IMR-90 (cell line): ENCODE data around the gene ADISSP. TPM values are rescaled to one million over a fixed set of nuclear protein-coding genes. Genes with fewer than 3 reads are reported as not detected.

Source experiments
- ATAC-seq: fragments of 200-7000 bp; cut with Tn5 transposase; 2 replicates; pipeline ENCODE4 v1.9.1; 2020; ENCODE audit warnings: low read depth, mild to moderate bottlenecking, moderate library complexity
- BruUV-seq: library from RNA; stranded (reverse); fragments of 400-500 nt; replicated peaks from 2 replicates; lab custom pipeline; 2021; lab: Mats Ljungman, UMichigan
- CTCF ChIA-PET: fragments of 300-600 bp; formaldehyde crosslinking; extraction: SDS; loops from one replicate; lab custom pipeline; 2021; ENCODE audit warnings: antibody characterized with exemption; lab: Yijun Ruan, JAX
- POLR2A ChIA-PET: fragments of 300-600 bp; sonication (Branson Sonifier 250); formaldehyde crosslinking; loops from one replicate; lab custom pipeline; 2022; ENCODE audit warnings: antibody characterized with exemption; ENCODE audit not compliant: unreplicated experiment; lab: Charles Lee
- DNase-seq: peaks from one replicate; pipeline ENCODE4 v3.0.0; 2013
- H2AFZ ChIP-seq: replicated peaks from 2 replicates; pipeline ENCODE3; 2013; ENCODE audit warnings: low read length, mild to moderate bottlenecking; ENCODE audit not compliant: poor library complexity
- H2AK5ac ChIP-seq: 2 replicates; pipeline ENCODE4 v1.6.1; 2013; ENCODE audit warnings: low read depth, low read length, inconsistent platforms
- H2AK9ac ChIP-seq: replicated peaks from 2 replicates; pipeline ENCODE3; 2013; ENCODE audit warnings: mild to moderate bottlenecking, low read depth, low read length, moderate library complexity; ENCODE audit not compliant: poor library complexity
- H2BK120ac ChIP-seq: 2 replicates; pipeline ENCODE4 v1.6.1; 2013; ENCODE audit warnings: low read depth, low read length, inconsistent platforms
- H2BK15ac ChIP-seq: 3 replicates; pipeline ENCODE4 v1.6.1; 2013; ENCODE audit warnings: low read depth, low read length, inconsistent platforms
- H2BK20ac ChIP-seq: 2 replicates; pipeline ENCODE4 v1.6.1; 2013; ENCODE audit warnings: low read depth, mild to moderate bottlenecking, inconsistent platforms, low read length, moderate library complexity
- H2BK5ac ChIP-seq: 2 replicates; pipeline ENCODE4 v1.6.1; 2013; ENCODE audit warnings: mild to moderate bottlenecking, low read depth, low read length, inconsistent platforms; ENCODE audit not compliant: poor library complexity, severe bottlenecking
- H3K14ac ChIP-seq: replicated peaks from 2 replicates; pipeline ENCODE4 v1.6.1; 2013; ENCODE audit warnings: low read depth, low read length, inconsistent platforms
- H3K18ac ChIP-seq: 2 replicates; pipeline ENCODE4 v1.6.1; 2013; ENCODE audit warnings: low read depth, low read length, control low read depth
- H3K23ac ChIP-seq: 2 replicates; pipeline ENCODE4 v1.6.1; 2013; ENCODE audit warnings: low read depth, low read length, inconsistent platforms
- H3K27ac ChIP-seq: 2 replicates; pipeline ENCODE4 v1.5.1; 2013; ENCODE audit warnings: mild to moderate bottlenecking, control low read depth, low read length; ENCODE audit not compliant: insufficient read depth
- H3K27me3 ChIP-seq: 2 replicates; pipeline ENCODE4 v1.6.1; 2013; ENCODE audit warnings: low read length; ENCODE audit not compliant: control insufficient read depth, insufficient read depth
- H3K36me3 ChIP-seq: 2 replicates; pipeline ENCODE4 v1.6.1; 2013; ENCODE audit warnings: low read length, mixed read lengths; ENCODE audit not compliant: control insufficient read depth, insufficient read depth
- H3K4ac ChIP-seq: 2 replicates; pipeline ENCODE4 v1.6.1; 2013; ENCODE audit warnings: low read depth, low read length, inconsistent platforms
- H3K4me1 ChIP-seq: 2 replicates; pipeline ENCODE4 v1.6.1; 2013; ENCODE audit warnings: low read length, mixed read lengths; ENCODE audit not compliant: control insufficient read depth, insufficient read depth
- H3K4me2 ChIP-seq: 2 replicates; pipeline ENCODE4 v1.6.1; 2013; ENCODE audit warnings: low read depth, mild to moderate bottlenecking, control low read depth, low read length, moderate library complexity
- H3K4me3 ChIP-seq: 2 replicates; pipeline ENCODE4 v1.5.1; 2013; ENCODE audit warnings: low read depth, mild to moderate bottlenecking, control low read depth, low read length, moderate library complexity; ENCODE audit not compliant: insufficient read depth
- H3K56ac ChIP-seq: 2 replicates; pipeline ENCODE4 v1.6.1; 2013; ENCODE audit warnings: low read length, inconsistent platforms; ENCODE audit not compliant: insufficient read depth; ENCODE audit errors: extremely low read depth
- H3K79me1 ChIP-seq, 2 experiments: 2 replicates each; pipeline ENCODE4 v1.6.1; 2013; ENCODE audit warnings: low read length in 2 of 2, inconsistent platforms in 1 of 2, low read depth in 1 of 2
- H3K9ac ChIP-seq: 2 replicates; pipeline ENCODE4 v1.6.1; 2013; ENCODE audit warnings: low read depth, low read length, control low read depth
- H3K9me1 ChIP-seq: 2 replicates; pipeline ENCODE4 v1.6.1; 2013; ENCODE audit warnings: low read length, inconsistent platforms; ENCODE audit not compliant: insufficient read depth
- H3K9me3 ChIP-seq: 2 replicates; pipeline ENCODE4 v1.6.1; 2013; ENCODE audit warnings: low read length; ENCODE audit not compliant: control insufficient read depth, insufficient read depth
- H4K20me1 ChIP-seq: 2 replicates; pipeline ENCODE4 v1.6.1; 2013; ENCODE audit warnings: low read length, inconsistent platforms; ENCODE audit not compliant: insufficient read depth
- H4K5ac ChIP-seq: 2 replicates; pipeline ENCODE4 v1.6.1; 2013; ENCODE audit warnings: mild to moderate bottlenecking, low read depth, low read length, control low read depth
- H4K8ac ChIP-seq, 2 experiments: 2 replicates each; pipeline ENCODE4 v1.6.1; 2013; ENCODE audit warnings: low read depth in 2 of 2, low read length in 2 of 2, control low read depth in 1 of 2, inconsistent platforms in 1 of 2
- H4K91ac ChIP-seq: 2 replicates; pipeline ENCODE4 v1.6.1; 2013; ENCODE audit warnings: low read depth, low read length, inconsistent platforms; ENCODE audit not compliant: insufficient read depth
- CEBPB ChIP-seq: IDR thresholded peaks from 2 replicates; pipeline ENCODE4 v1.6.1; 2012; ENCODE audit warnings: low read depth, low read length, improper control_type of control experiment
- FOS ChIP-seq: fragments of 150-350 bp; IDR thresholded peaks from 2 replicates; pipeline ENCODE4 v1.6.1; 2016; ENCODE audit warnings: low read depth, low read length
- MAZ ChIP-seq: IDR thresholded peaks from 2 replicates; pipeline ENCODE4 v1.6.1; 2012; ENCODE audit warnings: low read depth, mild to moderate bottlenecking, low read length, improper control_type of control experiment, moderate library complexity, borderline replicate concordance
- NFE2L2 ChIP-seq: fragments of 150-350 bp; IDR thresholded peaks from 2 replicates; pipeline ENCODE4 v1.6.1; 2016; ENCODE audit warnings: low read depth, mild to moderate bottlenecking, low read length
- RCOR1 ChIP-seq: IDR thresholded peaks from 2 replicates; pipeline ENCODE4 v1.6.1; 2012; ENCODE audit warnings: mild to moderate bottlenecking, low read length, improper control_type of control experiment; ENCODE audit not compliant: insufficient replicate concordance
- WGBS, 2 experiments: methylation state at CpG; one replicate each; pipeline versions ENCODE4 v1.1.5 to v1.1.7; 2013; ENCODE audit warnings: missing lambda C conversion rate in 2 of 2; ENCODE audit not compliant: insufficient read length in 1 of 2; ENCODE audit errors: extremely low coverage in 2 of 2; 5-methylcytosine and 5-hydroxymethylcytosine counted together
- dilution Hi-C: fragments of 300-500 bp; cut with HindIII; formaldehyde crosslinking; loops from one replicate; pipeline ENCODE4 v1.14.3; 2018; ENCODE audit warnings: low sequenced_read_pairs; ENCODE audit not compliant: unreplicated experiment
- in situ Hi-C: fragments of 300-500 bp; cut with MboI; formaldehyde crosslinking; loops from 3 replicates; pipeline ENCODE4 v1.14.3; 2019; ENCODE audit warnings: low sequenced_read_pairs, inconsistent platforms, mixed read lengths
- intact Hi-C: fragments of 100-400 bp; cut with micrococcal nuclease; formaldehyde crosslinking; loops from 2 replicates; pipeline ENCODE4 v1.10.0; 2022
- polyA plus RNA-seq, 3 experiments: library from polyadenylated mRNA; depleted of rRNA; stranded (reverse); fragments of >200 nt; gene quantifications; 2 replicates each; pipeline ENCODE4 v1.2.3, GENCODE V29; 2012; ENCODE audit warnings: low replicate concordance in 1 of 3
- total RNA-seq: library from RNA; depleted of rRNA; stranded (reverse); fragments of >200 nt; gene quantifications from 2 replicates; pipeline ENCODE4 v1.2.3, GENCODE V29; 2012
- TF ChIP-seq, protein P1 (sequence below): fragments of 150-350 bp; IDR thresholded peaks from 2 replicates; pipeline ENCODE4 v1.6.1; 2017; ENCODE audit warnings: mild to moderate bottlenecking, antibody characterized with exemption, low read length, low read depth
- TF ChIP-seq, protein P2 (sequence below): fragments of 150-350 bp; IDR thresholded peaks from 2 replicates; pipeline ENCODE4 v1.6.1; 2016; ENCODE audit warnings: low read depth, mild to moderate bottlenecking, low read length, moderate library complexity, borderline replicate concordance

The ADISSP gene
- total and polyA plus RNA-seq, 2 of the 4 experiments (the other 2 are of a cell fraction) = 31.9 to 58.2 TPM

- dilution Hi-C loops (no loop called here), in situ Hi-C loops (no loop called here), intact Hi-C loops (no loop called here)
- H2BK120ac ChIP-seq = no peak overlapping the region
- WGBS, 2 experiments = 80% methylated on average over 1 of the region's 6 CpGs; no CpG with 5 or more reads in 1 of the 2 experiments
- H3K56ac ChIP-seq = no peak overlapping the region
- no peak overlapping the region for H2AK9ac ChIP-seq
- TF ChIP-seq, protein P1, sequence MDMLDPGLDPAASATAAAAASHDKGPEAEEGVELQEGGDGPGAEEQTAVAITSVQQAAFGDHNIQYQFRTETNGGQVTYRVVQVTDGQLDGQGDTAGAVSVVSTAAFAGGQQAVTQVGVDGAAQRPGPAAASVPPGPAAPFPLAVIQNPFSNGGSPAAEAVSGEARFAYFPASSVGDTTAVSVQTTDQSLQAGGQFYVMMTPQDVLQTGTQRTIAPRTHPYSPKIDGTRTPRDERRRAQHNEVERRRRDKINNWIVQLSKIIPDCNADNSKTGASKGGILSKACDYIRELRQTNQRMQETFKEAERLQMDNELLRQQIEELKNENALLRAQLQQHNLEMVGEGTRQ = no peak
- no peak for TF ChIP-seq CEBPB
- no peak for TF ChIP-seq FOS
- TF ChIP-seq, protein P2, sequence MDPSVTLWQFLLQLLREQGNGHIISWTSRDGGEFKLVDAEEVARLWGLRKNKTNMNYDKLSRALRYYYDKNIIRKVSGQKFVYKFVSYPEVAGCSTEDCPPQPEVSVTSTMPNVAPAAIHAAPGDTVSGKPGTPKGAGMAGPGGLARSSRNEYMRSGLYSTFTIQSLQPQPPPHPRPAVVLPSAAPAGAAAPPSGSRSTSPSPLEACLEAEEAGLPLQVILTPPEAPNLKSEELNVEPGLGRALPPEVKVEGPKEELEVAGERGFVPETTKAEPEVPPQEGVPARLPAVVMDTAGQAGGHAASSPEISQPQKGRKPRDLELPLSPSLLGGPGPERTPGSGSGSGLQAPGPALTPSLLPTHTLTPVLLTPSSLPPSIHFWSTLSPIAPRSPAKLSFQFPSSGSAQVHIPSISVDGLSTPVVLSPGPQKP = no peak
- no peak for TF ChIP-seq NFE2L2
- no peak for TF ChIP-seq RCOR1
- TF ChIP-seq MAZ = no peak
- no peak overlapping the region for H2BK5ac ChIP-seq
- BruUV-seq = no TSS peak
- H3K27me3 ChIP-seq = peaks cover 72% of the 10 kb centered on the region
- H3K9ac ChIP-seq = no peak overlapping the region
- no peak overlapping the region for H3K27ac ChIP-seq
- no peak overlapping the region for H4K91ac ChIP-seq
- DNase-seq (no peak), ATAC-seq (no peak)
- peaks cover 2% of the 10 kb centered on the region; the same call in 1 of the 2 replicates for H3K9me1 ChIP-seq
- H3K14ac ChIP-seq = no peak overlapping the region
- H2AFZ ChIP-seq = peak overlapping the region; percentile 21
- H3K79me1 ChIP-seq = no peaks in the 10 kb centered on the region
- CTCF ChIA-PET = no interaction called here
- H4K5ac ChIP-seq = no peak overlapping the region
- no peak overlapping the region for H3K18ac ChIP-seq
- H3K36me3 ChIP-seq = no peaks in the 10 kb centered on the region
- no peak overlapping the region for H3K4me2 ChIP-seq
- H2BK20ac ChIP-seq = no peak overlapping the region
- no peaks in the 10 kb centered on the region for H3K9me3 ChIP-seq
- no peak overlapping the region for H4K8ac ChIP-seq
- H3K4me1 ChIP-seq = no peaks in the 10 kb centered on the region
- no peak overlapping the region for H2AK5ac ChIP-seq
- H2BK15ac ChIP-seq = no peak overlapping the region
- no peak overlapping the region for H3K4ac ChIP-seq
- no peak overlapping the region for H3K4me3 ChIP-seq
- H4K20me1 ChIP-seq = no peaks in the 10 kb centered on the region
- no peak overlapping the region for H3K23ac ChIP-seq
- POLR2A ChIA-PET = no interaction called here
Observed at GRCh38 chr20:3729378-3729777, 38.2 kb downstream of the ADISSP start.
